HepG2 (cell line): ENCODE measurements around the gene ZBTB17. TPM values are rescaled to one million over a fixed set of nuclear protein-coding genes. Genes with fewer than 3 reads are reported as not detected.

Source experiments
- ATAC-seq: fragments of 200-7000 bp; cut with Tn5 transposase; 3 replicates; pipeline ENCODE4 v1.9.1; 2020; ENCODE audit warnings: mild to moderate bottlenecking, moderate library complexity
- BruUV-seq: library from RNA; stranded (reverse); fragments of 400-500 nt; replicated peaks from 2 replicates; lab custom pipeline; 2021; lab: Mats Ljungman, UMichigan
- CTCF ChIA-PET: fragments of 300-600 bp; formaldehyde crosslinking; extraction: SDS; loops from one replicate; lab custom pipeline; 2021; ENCODE audit warnings: low total read pairs, inconsistent platforms, low intra/inter-chr PET ratio; lab: Yijun Ruan, JAX
- POLR2A ChIA-PET: fragments of 350-600 bp; sonication (Branson Sonifier 250); formaldehyde crosslinking; loops from one replicate; lab custom pipeline; 2020; ENCODE audit warnings: antibody characterized with exemption, inconsistent platforms; lab: Yijun Ruan, JAX
- DNase-seq: peaks from one replicate; pipeline ENCODE4 v3.0.0-alpha.2; 2015; ENCODE audit warnings: low spot score
- FAIRE-seq: peaks from 3 replicates; lab custom pipeline; 2011; peaks lifted over from hg19 to GRCh38; lab: Jason Lieb, UNC
- H2AFZ ChIP-seq: one replicate; pipeline ENCODE4 v1.6.1; 2011; ENCODE audit warnings: low read length, inconsistent platforms
- H3K27ac ChIP-seq: fragments of 300-600 bp; 3 replicates; pipeline ENCODE4 v1.8.0; 2011; ENCODE audit warnings: mixed run types, mild to moderate bottlenecking, mixed read lengths, low read length, inconsistent platforms; ENCODE audit not compliant: insufficient read depth; ENCODE audit errors: extremely low read length
- H3K27me3 ChIP-seq, 2 experiments: fragments of 200-600 bp in 1 of 2; 2 replicates in 1 of 2; 3 replicates in 1 of 2; pipeline versions ENCODE4 v1.6.0 to v1.8.0; 2011; ENCODE audit warnings: low read length in 2 of 2, mild to moderate bottlenecking in 2 of 2, moderate library complexity in 2 of 2, inconsistent platforms in 1 of 2; ENCODE audit not compliant: insufficient read depth in 2 of 2, control insufficient read depth in 1 of 2
- H3K36me3 ChIP-seq, 2 experiments: fragments of 200-600 bp in 1 of 2; replicated peaks in 1 of 2; 2 replicates in 1 of 2; 3 replicates in 1 of 2; pipeline versions ENCODE4 v1.5.1 to v1.8.0; 2011; ENCODE audit warnings: low read length in 2 of 2, inconsistent platforms in 1 of 2; ENCODE audit not compliant: insufficient read depth in 2 of 2, control insufficient read depth in 1 of 2
- H3K4me1 ChIP-seq: 2 replicates; pipeline ENCODE4 v1.5.1; 2012; ENCODE audit warnings: low read length, inconsistent platforms; ENCODE audit not compliant: insufficient read depth
- H3K4me2 ChIP-seq: 2 replicates; pipeline ENCODE4 v1.6.0; 2011; ENCODE audit warnings: low read depth, low read length, inconsistent platforms
- H3K4me3 ChIP-seq, 3 experiments: fragments of 200-600 bp in 1 of 3; sonication (generic), shearing (Covaris generic) in 1 of 3; replicated peaks in 1 of 3; 2 replicates each; pipeline ENCODE4 v1.5.1; 2011 to 2016; ENCODE audit warnings: low read length in 3 of 3, inconsistent platforms in 2 of 3, low read depth in 2 of 3, mild to moderate bottlenecking in 2 of 3, control low read depth in 1 of 3, mixed read lengths in 1 of 3; ENCODE audit not compliant: insufficient read depth in 1 of 3
- H3K79me2 ChIP-seq: one replicate; pipeline ENCODE4 v1.6.1; 2011; ENCODE audit warnings: low read length, inconsistent platforms; ENCODE audit not compliant: insufficient read depth
- H3K9ac ChIP-seq: 2 replicates; pipeline ENCODE4 v1.6.0; 2011; ENCODE audit warnings: mild to moderate bottlenecking, low read depth, low read length, inconsistent platforms; ENCODE audit not compliant: insufficient read depth
- H3K9me3 ChIP-seq: 2 replicates; pipeline ENCODE4 v1.5.1; 2012; ENCODE audit warnings: mild to moderate bottlenecking, low read length
- H4K20me1 ChIP-seq: 2 replicates; pipeline ENCODE4 v1.6.0; 2011; ENCODE audit warnings: inconsistent platforms, mild to moderate bottlenecking, low read length, moderate library complexity; ENCODE audit not compliant: insufficient read depth
- E2F5 ChIP-seq: sonication (generic); formaldehyde crosslinking; conservative IDR thresholded peaks from 2 replicates; pipeline ENCODE4 v1.4.0; 2020; ENCODE audit warnings: missing genetic modification reagents
- JARID2 ChIP-seq: sonication (generic); formaldehyde crosslinking; IDR thresholded peaks from 2 replicates; pipeline ENCODE4 v1.8.1; 2023; ENCODE audit warnings: missing genetic modification reagents, inconsistent platforms; ENCODE audit not compliant: insufficient replicate concordance
- KMT2B ChIP-seq: IDR thresholded peaks from 2 replicates; pipeline ENCODE4 v1.6.1; 2016; ENCODE audit warnings: missing genetic modification reagents, missing compliant biosample characterization
- PAF1 ChIP-seq: IDR thresholded peaks from 2 replicates; pipeline ENCODE4 v1.6.1; 2016; ENCODE audit warnings: missing genetic modification reagents, missing compliant biosample characterization
- SP2 ChIP-seq: sonication (generic); formaldehyde crosslinking; IDR thresholded peaks from 2 replicates; pipeline ENCODE4 v1.5.1; 2020; ENCODE audit warnings: mild to moderate bottlenecking, missing genetic modification reagents
- THAP9 ChIP-seq: sonication (generic); formaldehyde crosslinking; IDR thresholded peaks from 2 replicates; pipeline ENCODE4; 2020; ENCODE audit warnings: missing genetic modification reagents, mild to moderate bottlenecking, borderline replicate concordance
- ZNF674 ChIP-seq: sonication (generic); formaldehyde crosslinking; IDR thresholded peaks from 2 replicates; pipeline ENCODE4 v1.5.0; 2020; ENCODE audit warnings: low read depth, mild to moderate bottlenecking, missing genetic modification reagents
- ZNF747 ChIP-seq: sonication (generic); formaldehyde crosslinking; IDR thresholded peaks from 2 replicates; pipeline ENCODE4 v1.8.1; 2023; ENCODE audit warnings: missing genetic modification reagents, mild to moderate bottlenecking, borderline replicate concordance
- ZSCAN20 ChIP-seq: sonication (generic); formaldehyde crosslinking; IDR thresholded peaks from 2 replicates; pipeline ENCODE4 v1.4.0; 2020; ENCODE audit warnings: missing genetic modification reagents, mild to moderate bottlenecking, borderline replicate concordance
- WGBS: methylation state at CpG from one replicate; pipeline ENCODE4 v1.1.6; 2017; ENCODE audit warnings: low lambda C conversion rate; 5-methylcytosine and 5-hydroxymethylcytosine counted together
- in situ Hi-C: cut with HindIII; loops from 2 replicates; pipeline ENCODE4 v1.10.0; 2017; ENCODE audit warnings: low pct_unique_long_range_greater_than_20kb; ENCODE audit not compliant: extremely low pct_ligation_motif_present
- intact Hi-C: fragments of 100-400 bp; cut with micrococcal nuclease; formaldehyde crosslinking; loops from one replicate; pipeline ENCODE4 v1.10.0; 2022; ENCODE audit not compliant: unreplicated experiment
- polyA plus RNA-seq, 8 experiments: library from polyadenylated mRNA; depleted of rRNA in 3 of 8; stranded (reverse) in 7 of 8; unstranded in 1 of 8; fragments of >200 nt; fragmentation: Illumina TruSeq in 4 of 8; extraction: Trizol in 4 of 8; gene quantifications; 2 replicates each; pipeline versions ENCODE4 v1.2.1 to v1.2.3, GENCODE V29; 2011 to 2016; ENCODE audit warnings: low read depth in 4 of 8, missing spikeins in 1 of 8, mixed read lengths in 1 of 8; ENCODE audit not compliant: insufficient read depth in 1 of 8
- total RNA-seq, 5 experiments: library from RNA; depleted of rRNA; stranded (reverse); fragments of >200 nt; fragmentation: Illumina TruSeq; extraction: Trizol; gene quantifications; 2 replicates each; pipeline ENCODE4 v1.2.3, GENCODE V29; 2016; ENCODE audit warnings: low read depth in 1 of 5
- TF ChIP-seq, protein P1 (sequence below): IDR thresholded peaks from 2 replicates; pipeline ENCODE4 v1.6.1; 2012; ENCODE audit warnings: low read depth, low read length, improper control_type of control experiment
- TF ChIP-seq, protein P2 (sequence below): sonication (generic); formaldehyde crosslinking; IDR thresholded peaks from 2 replicates; pipeline ENCODE4 v1.4.0; 2020; ENCODE audit warnings: missing genetic modification reagents; ENCODE audit errors: not compliant biosample characterization
- TF ChIP-seq, protein P3 (sequence below): sonication (generic); formaldehyde crosslinking; IDR thresholded peaks from 2 replicates; pipeline ENCODE4 v1.8.0; 2022; ENCODE audit warnings: mild to moderate bottlenecking, missing genetic modification reagents

The ZBTB17 gene
- total and polyA plus RNA-seq, 2 of the 13 experiments (the other 11 are each of a cell fraction or from before 2014, with no cell fraction given), result 16.7 to 17.0 TPM

DNA sequence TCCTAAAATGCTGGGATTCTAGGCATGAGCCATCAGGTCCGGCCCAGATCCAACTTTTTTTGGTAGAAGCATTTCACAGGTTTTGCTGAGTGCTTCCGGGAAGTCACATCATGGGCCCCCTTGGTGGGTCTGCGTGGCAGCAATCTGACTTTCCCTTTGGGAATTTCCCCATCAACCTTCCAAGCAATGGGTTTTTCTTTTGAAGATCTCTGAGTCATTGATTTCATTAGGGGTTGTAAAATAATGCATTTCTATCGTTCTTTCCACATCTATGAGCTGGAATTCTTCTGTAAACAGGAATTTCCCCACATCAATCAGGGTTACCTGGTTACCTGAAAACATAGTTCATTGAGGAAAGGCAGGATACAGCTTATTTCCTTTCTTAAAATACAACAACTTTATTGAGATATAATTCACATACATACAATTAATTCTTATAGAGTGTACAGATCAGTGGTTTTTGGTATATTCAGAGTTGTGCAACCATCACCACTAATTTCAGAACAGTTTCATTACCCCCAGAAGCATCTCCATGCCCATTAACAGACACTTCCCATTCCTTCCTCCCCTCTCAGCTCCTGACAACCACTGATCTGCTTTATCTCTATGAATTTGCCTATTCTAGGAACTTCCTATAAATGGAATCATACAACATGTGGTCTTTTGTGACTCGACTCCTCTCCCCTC is 9.9 kb upstream of the ZBTB17 start (continued):
- TF ChIP-seq E2F5, result no peak
- no peak for TF ChIP-seq PAF1 (CRISPR knock-in tag)
- TF ChIP-seq, protein P1, sequence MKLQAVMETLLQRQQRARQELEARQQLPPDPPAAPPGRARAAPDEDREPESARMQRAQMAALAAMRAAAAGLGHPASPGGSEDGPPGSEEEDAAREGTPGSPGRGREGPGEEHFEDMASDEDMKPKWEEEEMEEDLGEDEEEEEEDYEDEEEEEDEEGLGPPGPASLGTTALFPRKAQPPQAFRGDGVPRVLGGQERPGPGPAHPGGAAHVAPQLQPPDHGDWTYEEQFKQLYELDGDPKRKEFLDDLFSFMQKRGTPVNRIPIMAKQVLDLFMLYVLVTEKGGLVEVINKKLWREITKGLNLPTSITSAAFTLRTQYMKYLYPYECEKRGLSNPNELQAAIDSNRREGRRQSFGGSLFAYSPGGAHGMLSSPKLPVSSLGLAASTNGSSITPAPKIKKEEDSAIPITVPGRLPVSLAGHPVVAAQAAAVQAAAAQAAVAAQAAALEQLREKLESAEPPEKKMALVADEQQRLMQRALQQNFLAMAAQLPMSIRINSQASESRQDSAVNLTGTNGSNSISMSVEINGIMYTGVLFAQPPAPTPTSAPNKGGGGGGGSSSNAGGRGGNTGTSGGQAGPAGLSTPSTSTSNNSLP, result peak; percentile 42; the same call in 1 of the 2 replicates
- no peak for TF ChIP-seq THAP9

DNA sequence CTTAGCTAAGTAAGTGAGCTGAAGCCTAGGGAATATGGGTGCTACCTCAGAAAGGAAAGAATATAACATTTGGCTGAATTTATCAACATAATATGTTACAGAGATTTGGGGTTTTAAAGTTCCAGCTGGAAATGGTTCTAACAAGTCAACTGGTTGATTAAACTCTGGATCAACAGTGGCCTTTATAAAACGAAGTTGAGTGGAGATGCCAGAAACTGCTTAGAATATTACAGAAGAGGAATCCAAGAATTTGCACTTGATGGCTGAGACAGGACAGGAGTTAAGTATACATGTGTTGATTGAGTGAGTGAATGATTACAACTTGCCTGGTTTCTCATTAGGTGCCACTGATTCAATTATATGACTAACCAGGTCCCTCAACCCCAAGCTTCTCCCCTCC is 7.4 kb upstream of the ZBTB17 start:
- no peak overlapping the region for H3K9ac ChIP-seq
- no peaks in the 10 kb centered on the region for H3K79me2 ChIP-seq
- ATAC-seq (no peak), DNase-seq (no peak), FAIRE-seq (no peak)
- POLR2A ChIA-PET, result no interaction called here
- WGBS, result 0% methylated on average over 1 of the region's 1 CpG
- 0 out of 2 replicates have a peak overlapping the region, but pooled peaks have one; percentile 9 for H3K4me2 ChIP-seq
- no peak overlapping the region for H2AFZ ChIP-seq
- H4K20me1 ChIP-seq, result no peaks in the 10 kb centered on the region
- no peaks in the 10 kb centered on the region for H3K27me3 ChIP-seq
- peaks cover 7% of the 10 kb centered on the region for H3K9me3 ChIP-seq
- intact Hi-C loops (no loop called here), in situ Hi-C loops (no loop called here)
- peaks cover 40% of the 10 kb centered on the region for H3K4me1 ChIP-seq
- H3K27ac ChIP-seq, result no peak overlapping the region
- no TSS peak for BruUV-seq
- no peak overlapping the region for H3K4me3 ChIP-seq
- no peaks in the 10 kb centered on the region for H3K36me3 ChIP-seq
- CTCF ChIA-PET, result no interaction called here
- TF ChIP-seq, protein P2, sequence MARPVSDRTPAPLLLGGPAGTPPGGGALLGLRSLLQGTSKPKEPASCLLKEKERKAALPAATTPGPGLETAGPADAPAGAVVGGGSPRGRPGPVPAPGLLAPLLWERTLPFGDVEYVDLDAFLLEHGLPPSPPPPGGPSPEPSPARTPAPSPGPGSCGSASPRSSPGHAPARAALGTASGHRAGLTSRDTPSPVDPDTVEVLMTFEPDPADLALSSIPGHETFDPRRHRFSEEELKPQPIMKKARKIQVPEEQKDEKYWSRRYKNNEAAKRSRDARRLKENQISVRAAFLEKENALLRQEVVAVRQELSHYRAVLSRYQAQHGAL, result no peak
- TF ChIP-seq SP2 (CRISPR knock-in tag), result no peak
- no peak for TF ChIP-seq ZSCAN20 (CRISPR knock-in tag)
- TF ChIP-seq ZNF674 (CRISPR knock-in tag), result no peak
- no peak for TF ChIP-seq JARID2 (CRISPR knock-in tag)
- TF ChIP-seq, protein P3, sequence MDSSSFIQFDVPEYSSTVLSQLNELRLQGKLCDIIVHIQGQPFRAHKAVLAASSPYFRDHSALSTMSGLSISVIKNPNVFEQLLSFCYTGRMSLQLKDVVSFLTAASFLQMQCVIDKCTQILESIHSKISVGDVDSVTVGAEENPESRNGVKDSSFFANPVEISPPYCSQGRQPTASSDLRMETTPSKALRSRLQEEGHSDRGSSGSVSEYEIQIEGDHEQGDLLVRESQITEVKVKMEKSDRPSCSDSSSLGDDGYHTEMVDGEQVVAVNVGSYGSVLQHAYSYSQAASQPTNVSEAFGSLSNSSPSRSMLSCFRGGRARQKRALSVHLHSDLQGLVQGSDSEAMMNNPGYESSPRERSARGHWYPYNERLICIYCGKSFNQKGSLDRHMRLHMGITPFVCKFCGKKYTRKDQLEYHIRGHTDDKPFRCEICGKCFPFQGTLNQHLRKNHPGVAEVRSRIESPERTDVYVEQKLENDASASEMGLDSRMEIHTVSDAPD (CRISPR knock-in tag), result no peak
- no peak for TF ChIP-seq KMT2B
- TF ChIP-seq ZNF747 (CRISPR knock-in tag), result no peak
